GM18861 (cell line): ENCODE measurements around the gene CPSF3.

ENCODE experiments used
- ATAC-seq: cut with Tn5 transposase; IDR thresholded peaks from one replicate; pipeline ENCODE4 v1.9.1; 2021; ENCODE audit not compliant: unreplicated experiment

CPSF3 gene

GRCh38 chr2:9423100-9423921, at the start of gene CPSF3, which contains the start of gene ITGB1BP1:
TSS of gene CPSF3 (plus strand) at chr2:9423654. CDS start at chr2:9423774, 120 bp downstream.
TSS of gene ITGB1BP1 (minus strand) at chr2:9423528. CDS start at chr2:9418697, 4,831 bp downstream.
- peak; percentile 73 for ATAC-seq

DNA sequence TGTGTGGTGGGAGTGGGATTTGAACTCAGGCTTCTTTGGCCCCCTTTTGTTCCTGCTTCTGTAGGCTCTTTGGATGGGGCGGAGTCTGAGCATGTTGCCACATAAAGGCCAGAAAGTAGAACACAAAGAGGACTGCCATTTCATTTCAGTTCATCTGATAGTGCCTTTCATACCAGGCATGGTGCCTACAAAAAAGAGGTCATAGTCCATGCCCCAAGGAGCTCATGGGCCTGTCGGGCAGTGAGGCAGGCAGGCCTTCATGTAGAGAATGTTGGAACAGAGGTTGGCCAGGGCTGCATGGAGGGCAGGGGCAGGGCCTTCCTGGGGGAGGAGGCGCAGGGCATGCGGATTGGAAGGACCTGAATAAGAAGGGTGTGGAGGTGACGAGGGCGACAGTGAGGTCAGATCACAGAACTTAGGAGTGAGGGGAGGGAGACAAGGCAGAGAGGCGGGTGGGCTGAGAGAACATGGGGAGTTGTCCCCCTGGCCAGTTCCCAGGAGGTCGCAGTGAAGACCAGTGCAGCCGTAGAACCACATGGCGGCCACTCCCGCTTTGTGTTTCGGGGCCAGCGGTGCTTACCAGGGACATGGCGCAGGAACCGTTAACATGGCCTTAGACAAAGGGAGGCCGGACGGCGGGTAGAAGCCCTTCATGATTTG, 49.3 kb upstream of the CPSF3 start:
- ATAC-seq = no peak

- ATAC-seq = no peak
Observed at GRCh38 chr2:9375857-9376428, 47.5 kb upstream of the CPSF3 start.

GRCh38 chr2:9377461-9378097, 45.9 kb upstream of the CPSF3 start:
- ATAC-seq = no peak

DNA sequence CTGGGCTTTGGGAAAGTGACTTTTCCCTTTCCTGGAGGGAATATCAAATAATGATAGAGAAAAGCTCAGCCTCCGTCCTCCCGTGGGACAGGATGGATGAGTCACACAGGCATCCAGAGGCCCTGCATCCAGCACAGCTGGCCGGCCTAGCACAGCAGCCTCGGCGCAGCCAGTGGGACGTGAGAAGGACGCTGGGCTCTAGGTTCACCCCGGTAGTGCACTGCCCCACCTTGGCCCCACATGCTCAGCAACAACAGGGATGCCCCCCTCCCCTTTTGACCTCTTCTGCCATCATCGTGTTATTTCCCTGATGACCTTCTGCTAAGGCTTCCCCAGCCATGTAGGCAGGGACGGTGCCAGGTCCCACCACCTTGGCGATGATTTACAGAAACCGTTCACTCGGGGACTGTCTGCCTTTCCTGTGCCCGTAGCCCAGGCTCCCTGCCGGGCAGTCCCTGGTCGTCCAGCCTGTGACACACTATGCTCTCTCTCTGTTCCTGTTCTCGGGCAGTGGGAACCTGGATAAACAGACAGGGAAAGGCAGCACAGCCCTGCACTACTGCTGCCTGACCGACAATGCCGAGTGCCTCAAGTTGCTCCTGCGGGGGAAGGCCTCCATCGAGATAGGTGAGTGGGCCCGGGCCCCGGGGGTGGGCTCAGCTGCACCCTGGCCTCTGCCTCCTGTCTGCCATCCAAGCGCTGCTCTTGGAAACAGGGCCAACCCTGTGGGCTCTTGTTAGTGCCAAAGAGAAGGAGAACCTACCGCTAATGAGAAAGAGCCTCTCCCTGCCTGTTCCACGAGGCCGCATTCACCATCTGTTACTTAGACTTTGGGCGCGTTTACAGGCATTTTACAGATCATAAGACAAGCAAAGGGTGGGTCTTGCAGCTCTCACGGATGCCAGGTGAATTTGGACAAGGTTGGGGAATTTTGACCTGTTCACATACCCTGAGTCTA, 44.7 kb upstream of the CPSF3 start:
- ATAC-seq = no peak

DNA sequence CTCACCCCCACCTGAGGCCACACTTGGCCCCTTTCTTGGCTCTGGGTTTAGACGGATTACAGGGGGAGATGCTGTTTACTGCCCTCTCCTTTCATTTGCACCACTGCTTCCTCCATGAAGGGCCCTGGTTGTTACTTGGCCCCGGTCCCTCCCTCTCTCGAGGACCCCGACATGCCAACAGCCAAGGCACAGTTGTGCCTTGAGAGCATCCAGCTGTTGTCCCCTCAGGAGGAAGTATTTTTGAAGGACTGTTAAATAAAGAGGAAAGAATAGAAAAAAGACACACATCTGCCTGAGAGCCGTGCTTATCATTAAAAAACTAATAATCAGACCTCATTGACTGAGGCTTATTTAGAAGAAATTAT, 44.1 kb upstream of the CPSF3 start:
- ATAC-seq = no peak

- no peak for ATAC-seq
Observed at GRCh38 chr2:9380702-9381628, 42.5 kb upstream of the CPSF3 start.

DNA sequence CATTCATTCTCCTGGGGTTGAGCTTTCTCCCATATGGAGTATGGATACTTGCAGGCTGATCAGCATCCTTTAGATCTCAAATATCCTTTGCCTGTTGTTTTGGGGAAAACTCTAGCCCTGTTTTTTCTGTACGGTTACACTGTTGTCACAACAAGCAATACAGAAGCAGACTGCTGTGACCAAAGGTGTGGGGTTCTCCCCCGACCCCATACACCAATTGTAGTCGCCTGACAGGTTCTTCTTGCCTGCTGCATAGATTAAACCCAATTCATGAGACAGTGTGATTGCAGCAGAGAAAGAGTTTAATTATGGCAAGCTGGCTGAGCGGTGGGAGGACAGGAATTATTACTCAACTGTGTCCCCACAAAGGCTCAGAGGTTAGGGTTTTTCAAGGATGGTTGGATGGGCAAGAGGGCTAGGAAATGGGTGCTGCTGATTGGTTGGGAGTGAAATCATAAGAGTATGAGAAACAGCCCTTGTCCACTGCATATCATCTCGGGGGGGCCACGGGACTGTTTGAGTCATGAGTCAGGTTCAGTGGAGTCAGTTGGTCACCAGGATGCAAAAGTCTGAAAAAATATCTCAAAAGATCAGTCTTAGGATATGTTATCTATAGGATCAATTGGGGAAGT, 40.7 kb upstream of the CPSF3 start:
- no peak for ATAC-seq

DNA sequence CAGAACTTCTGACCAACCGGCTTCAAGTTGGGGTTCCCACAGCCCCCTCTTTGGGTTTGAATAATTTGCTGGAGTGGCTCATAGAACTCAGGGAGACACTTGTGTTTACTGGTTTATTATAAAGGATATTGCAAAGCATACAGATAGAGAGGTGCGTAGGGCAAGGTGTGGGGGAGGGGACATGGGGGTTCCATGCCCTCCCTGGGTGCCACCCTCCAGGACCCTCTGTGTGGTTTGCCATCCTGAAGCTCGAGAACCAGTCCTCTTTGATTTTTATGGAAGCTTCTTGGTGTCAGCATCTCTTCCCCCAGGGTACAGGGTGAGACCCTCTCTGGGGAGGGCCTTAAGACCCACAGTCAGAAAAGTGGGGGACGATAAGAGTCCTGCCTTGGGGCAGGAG, 38.9 kb upstream of the CPSF3 start:
- ATAC-seq = no peak

GRCh38 chr2:9385841-9386240, 37.6 kb upstream of the CPSF3 start:
- ATAC-seq = no peak

DNA sequence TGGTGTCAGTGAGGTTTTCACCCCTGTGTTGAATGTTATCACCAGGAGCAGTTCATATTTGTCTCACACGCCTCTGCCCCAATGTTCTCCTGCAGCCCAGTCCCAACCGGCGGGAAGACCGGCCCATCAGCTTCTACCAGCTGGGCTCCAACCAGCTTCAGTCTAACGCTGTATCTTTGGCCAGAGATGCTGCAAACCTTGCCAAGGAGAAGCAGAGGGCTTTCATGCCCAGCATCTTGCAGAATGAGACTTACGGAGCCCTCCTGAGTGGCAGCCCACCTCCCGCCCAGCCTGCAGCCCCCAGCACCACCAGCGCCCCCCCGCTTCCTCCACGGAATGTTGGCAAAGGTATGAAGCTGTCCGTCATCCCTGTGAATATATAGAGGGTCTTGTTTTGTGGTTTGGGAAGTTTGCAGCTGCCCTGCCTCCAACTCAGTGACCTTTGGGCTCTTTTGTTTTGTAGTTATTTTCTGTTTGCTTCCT, 35.2 kb upstream of the CPSF3 start:
- ATAC-seq = no peak

DNA sequence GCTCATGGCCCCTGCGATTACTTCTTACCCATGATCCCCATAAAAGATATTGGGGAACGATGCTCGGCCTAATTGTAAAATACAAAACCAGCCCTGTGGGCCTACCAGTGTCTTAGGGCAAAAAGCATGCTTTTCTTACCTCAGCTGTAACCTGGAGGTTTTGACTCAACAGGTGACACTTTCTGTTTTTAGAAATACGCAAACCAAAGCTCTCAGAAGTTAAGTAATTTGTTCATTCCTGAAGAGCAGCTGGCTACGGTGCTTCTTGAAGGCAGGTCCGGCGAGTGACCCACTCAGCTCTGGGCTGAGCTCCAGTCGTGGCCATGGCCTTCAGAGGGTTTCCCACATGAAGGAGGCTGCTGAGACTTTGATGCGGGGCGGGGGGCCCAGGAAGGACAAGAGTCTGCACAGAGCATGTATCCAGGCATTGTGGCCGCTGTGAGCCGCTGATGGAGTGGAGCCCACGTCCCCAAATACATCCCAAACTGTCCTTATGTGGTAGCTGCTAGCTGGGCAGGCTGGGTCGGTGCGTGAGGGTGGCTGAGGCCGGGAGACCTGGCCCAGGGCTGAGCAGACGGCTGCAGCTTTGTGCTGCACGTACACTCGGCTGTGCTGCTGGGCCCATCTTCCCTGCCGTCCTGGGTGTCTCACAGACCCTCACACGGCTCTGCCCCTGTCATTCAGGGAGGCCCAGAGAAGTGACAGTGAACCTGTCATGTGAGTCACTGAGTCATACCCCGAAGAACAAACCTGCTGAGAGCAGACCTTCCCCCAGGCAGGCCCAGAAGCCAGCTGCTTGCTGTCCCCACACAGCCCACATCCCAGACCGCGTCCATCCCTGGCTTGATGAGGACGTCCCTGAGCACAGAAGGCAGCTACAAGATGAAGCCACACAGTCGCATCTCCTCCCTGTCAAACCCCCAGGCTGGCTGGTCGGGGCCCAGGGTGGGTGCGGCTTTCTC, 34.2 kb upstream of the CPSF3 start:
- no peak for ATAC-seq

DNA sequence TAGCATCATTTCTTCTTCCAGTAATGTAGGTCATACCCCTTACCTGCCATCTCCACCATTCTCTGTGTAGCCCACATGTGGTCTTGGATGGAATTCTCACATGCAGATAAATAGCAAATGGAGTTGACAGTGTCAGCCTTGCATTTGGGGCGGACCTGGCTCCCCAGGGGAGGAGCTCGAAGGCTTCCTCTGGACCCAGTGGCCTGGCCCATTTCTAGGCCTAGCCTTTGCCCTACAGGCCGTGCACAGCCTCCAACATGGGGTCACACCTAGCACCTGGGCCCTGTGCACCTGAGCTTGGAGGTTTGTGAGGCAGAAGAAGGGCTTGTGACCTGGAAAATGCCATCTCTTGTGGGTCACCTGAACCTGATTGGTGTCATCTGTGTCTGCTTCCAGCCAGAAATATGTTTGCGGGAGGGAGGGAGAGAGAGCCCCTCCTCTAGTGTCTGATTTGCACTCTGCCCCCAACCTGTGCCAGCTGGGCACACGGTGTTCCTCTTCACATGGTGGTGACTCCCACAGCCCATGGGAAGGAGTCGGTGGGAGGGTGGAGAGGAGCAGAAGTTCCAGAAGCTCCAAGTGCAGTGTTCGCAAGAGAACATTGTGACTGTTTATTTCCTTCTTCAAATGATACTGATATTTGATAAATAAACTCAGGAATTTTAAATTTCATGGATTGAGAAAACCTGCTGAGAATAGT, 33.2 kb upstream of the CPSF3 start:
- ATAC-seq = no peak

DNA sequence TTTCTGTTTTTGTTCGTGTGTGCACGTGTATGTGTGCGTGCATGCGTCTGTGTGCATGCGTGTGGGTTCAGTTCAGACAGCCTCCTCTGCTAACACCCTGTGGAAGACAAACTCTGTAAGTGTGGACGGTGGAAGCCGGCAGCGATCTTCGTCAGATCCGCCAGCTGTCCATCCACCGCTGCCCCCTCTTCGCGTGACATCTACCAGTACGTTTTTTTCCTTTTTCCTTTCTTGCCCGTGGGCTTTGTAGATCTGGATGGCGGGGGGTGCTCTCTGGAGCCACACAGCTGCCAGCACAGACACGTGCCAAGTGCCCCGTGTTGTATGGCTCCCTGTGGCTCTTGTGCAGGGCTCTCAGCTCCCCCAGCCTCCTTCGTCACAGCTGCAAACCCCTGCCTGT, 32.5 kb upstream of the CPSF3 start:
- no peak for ATAC-seq

GRCh38 chr2:9391961-9392720, 31.3 kb upstream of the CPSF3 start:
- ATAC-seq = no peak
